ENCODE data around the gene METTL4. TPM values are rescaled to one million over a fixed set of nuclear protein-coding genes. Genes with fewer than 3 reads are reported as not detected.
"Not testable (repeated sequence)": the region's sequence is repeated elsewhere in the genome, so short reads cannot be mapped to it uniquely, and the experiment has no call there.

Gene METTL4
- total RNA-seq, 1 experiment from 2014 or later: 15.5 TPM

DNA sequence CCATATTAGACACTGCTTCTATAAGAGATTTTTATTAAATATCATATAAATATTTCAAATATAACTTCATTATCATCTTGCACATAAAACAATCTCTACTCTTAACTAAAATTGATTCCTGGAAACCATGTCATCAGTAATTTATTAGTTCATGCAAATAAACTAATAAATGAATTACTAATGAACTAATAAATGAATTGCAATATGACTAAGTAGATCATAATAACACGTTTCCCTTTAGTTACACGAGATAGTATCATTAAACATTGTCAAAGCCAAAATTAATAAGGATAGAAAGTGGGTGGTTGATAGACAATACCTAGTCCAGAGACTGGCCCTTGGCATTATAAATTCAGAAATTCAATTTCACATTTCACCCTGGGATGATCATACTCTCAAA lies 26.1 kb downstream of the METTL4 start:
- Histone ChIP-seq H2AFZ (ENCODE audit: low read depth, low read length, poor library complexity, severe bottlenecking) (no peak overlapping the region), H3K27me3 (ENCODE audit: insufficient read depth, low read length) (no peaks in the 10 kb centered on the region), H3K79me2 (ENCODE audit: insufficient read depth, low read length) (no peaks in the 10 kb centered on the region), H3K27ac (ENCODE audit: low read depth, low read length) (no peak overlapping the region), H3K36me3 (ENCODE audit: control insufficient read depth in 1 of 2, insufficient read depth in 2 of 2, low read length in 2 of 2) (no peaks in the 10 kb centered on the region), H3K4me3 (replicated peaks in 1 of 2; ENCODE audit: low read depth in 1 of 2, low read length in 2 of 2) (no peak overlapping the region), H3K9me3 (ENCODE audit: control insufficient read depth in 1 of 2, insufficient read depth in 1 of 2, low read depth in 1 of 2, low read length in 2 of 2) (no peaks in the 10 kb centered on the region), H4K20me1 (ENCODE audit: insufficient read depth) (no peaks in the 10 kb centered on the region), H3K4me1 (ENCODE audit: control insufficient read depth in 1 of 2, insufficient read depth in 2 of 2, low read length in 2 of 2) (no peaks in the 10 kb centered on the region), H3K9me2 (ENCODE audit: insufficient read depth) (no peaks in the 10 kb centered on the region), H3K4me2 (ENCODE audit: low read length) (no peak overlapping the region), H3K9ac (ENCODE audit: low read length) (no peak overlapping the region)
- TF ChIP-seq CTCF (IDR thresholded peaks at IDR 0.05 in 2 of 3, conservative IDR thresholded peaks at IDR 0.05 in 1 of 3; ENCODE audit: borderline replicate concordance in 1 of 3, insufficient read depth in 1 of 3, low read depth in 2 of 3, low read length in 2 of 3): no peak
- RAD21 ChIA-PET (ENCODE audit: low non-redundant PET in 1 of 2, low total read pairs in 2 of 2, uncharacterized antibody in 2 of 2, unreplicated experiment in 2 of 2): no interaction called here
- intact Hi-C loops (cut with micrococcal nuclease): loop anchor here (5.0 to 10.0 kb wide), 2 partner anchors 313 to 790 kb away; no protein-coding TSS in a partner anchor
- no TSS peak for BruUV-seq (replicated peaks)
- CTCF ChIA-PET: no interaction called here
- ATAC-seq (no peak), DNase-seq (ENCODE audit: low read depth, low spot score) (no peak)
- POLR2A ChIA-PET: no interaction called here

DNA sequence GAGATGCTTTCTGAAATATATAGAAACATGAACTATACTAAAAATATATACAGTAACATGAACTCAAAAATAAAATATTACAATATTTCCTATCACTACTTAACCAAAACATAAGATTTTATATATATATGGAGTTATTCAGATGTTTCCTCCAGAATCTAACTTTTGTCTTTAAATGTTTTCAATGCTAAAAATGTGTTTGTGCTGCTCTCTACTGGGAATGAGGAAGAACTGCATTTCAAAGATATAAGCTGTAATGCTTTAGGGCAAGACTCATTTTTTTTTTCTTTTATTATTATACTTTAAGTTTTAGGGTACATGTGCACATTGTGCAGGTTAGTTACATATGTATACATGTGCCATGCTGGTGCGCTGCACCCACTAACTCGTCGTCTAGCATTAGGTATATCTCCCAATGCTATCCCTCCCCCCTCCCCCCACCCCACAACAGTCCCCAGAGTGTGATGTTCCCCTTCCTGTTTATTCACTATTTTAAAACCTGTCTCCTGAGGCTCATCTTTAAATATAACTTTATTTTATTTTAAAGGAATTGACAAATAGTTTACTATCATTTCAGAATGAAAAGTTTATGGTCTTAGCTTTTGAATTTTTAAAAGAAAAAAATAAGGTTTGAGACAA lies 29.3 kb downstream of the METTL4 start:
- POLR2A ChIA-PET; H4K20me1 ChIP-seq (ENCODE audit: insufficient read depth); H3K4me2 ChIP-seq (ENCODE audit: low read length); H3K27me3 ChIP-seq (ENCODE audit: insufficient read depth, low read length); H3K9me3 ChIP-seq (ENCODE audit: control insufficient read depth in 1 of 2, insufficient read depth in 1 of 2, low read depth in 1 of 2, low read length in 2 of 2); H3K36me3 ChIP-seq (ENCODE audit: control insufficient read depth in 1 of 2, insufficient read depth in 2 of 2, low read length in 2 of 2); H3K9ac ChIP-seq (ENCODE audit: low read length); H3K27ac ChIP-seq (ENCODE audit: low read depth, low read length); H3K9me2 ChIP-seq (ENCODE audit: insufficient read depth); H3K4me3 ChIP-seq (replicated peaks in 1 of 2; ENCODE audit: low read depth in 1 of 2, low read length in 2 of 2); H3K4me1 ChIP-seq (ENCODE audit: control insufficient read depth in 1 of 2, insufficient read depth in 2 of 2, low read length in 2 of 2); H2AFZ ChIP-seq (ENCODE audit: low read depth, low read length, poor library complexity, severe bottlenecking); H3K79me2 ChIP-seq (ENCODE audit: insufficient read depth, low read length); BruUV-seq (replicated peaks); RAD21 ChIA-PET (ENCODE audit: low non-redundant PET in 1 of 2, low total read pairs in 2 of 2, uncharacterized antibody in 2 of 2, unreplicated experiment in 2 of 2): not testable (repeated sequence)
- peak; percentile 8 for DNase-seq (ENCODE audit: low read depth, low spot score)
- ATAC-seq: peak; percentile 52
- TF ChIP-seq CTCF (IDR thresholded peaks at IDR 0.05 in 2 of 3, conservative IDR thresholded peaks at IDR 0.05 in 1 of 3; ENCODE audit: borderline replicate concordance in 1 of 3, insufficient read depth in 1 of 3, low read depth in 2 of 3, low read length in 2 of 3): peak; percentile 45 to 51 (median 50); a peak in 5 of 6 replicates
- peak; percentile 70 for TF ChIP-seq RAD21 (IDR thresholded peaks at IDR 0.05; ENCODE audit: low read depth)
- intact Hi-C loops (cut with micrococcal nuclease): loop anchor here (1.0 to 10.0 kb wide), 5 partner anchors 320 to 955 kb away; no protein-coding TSS in a partner anchor
- CTCF ChIA-PET: interaction anchor here (0.6 to 2.2 kb wide), 16 partner anchors 10 to 1677 kb away, joined by 3 to 27 read pairs (median 4); no protein-coding TSS in a partner anchor
